Measurements from ENCODE around the gene PARD3.

The PARD3 gene

DNA sequence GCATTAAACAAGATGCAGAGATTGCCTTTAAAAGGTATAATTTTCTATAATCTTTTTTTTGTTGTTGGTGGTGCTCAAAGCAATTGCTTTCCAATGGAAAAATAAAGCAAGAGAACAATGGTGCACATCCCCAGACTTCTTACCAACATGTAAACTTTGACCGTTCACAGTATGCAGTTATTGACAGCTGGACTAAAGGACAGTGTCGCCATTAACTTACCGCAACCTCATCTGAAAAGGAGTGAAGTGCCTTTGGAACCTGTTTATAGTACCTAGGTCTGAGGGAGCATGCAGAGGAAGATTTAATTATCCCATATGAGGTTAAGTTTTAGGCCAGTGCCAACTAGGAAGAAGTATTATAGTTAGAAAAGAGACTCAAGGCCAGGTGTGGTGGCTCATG lies 654.5 kb downstream of the PARD3 start:
- DNase-seq (ENCODE audit: low read depth in 3 of 3), result no peak

DNA sequence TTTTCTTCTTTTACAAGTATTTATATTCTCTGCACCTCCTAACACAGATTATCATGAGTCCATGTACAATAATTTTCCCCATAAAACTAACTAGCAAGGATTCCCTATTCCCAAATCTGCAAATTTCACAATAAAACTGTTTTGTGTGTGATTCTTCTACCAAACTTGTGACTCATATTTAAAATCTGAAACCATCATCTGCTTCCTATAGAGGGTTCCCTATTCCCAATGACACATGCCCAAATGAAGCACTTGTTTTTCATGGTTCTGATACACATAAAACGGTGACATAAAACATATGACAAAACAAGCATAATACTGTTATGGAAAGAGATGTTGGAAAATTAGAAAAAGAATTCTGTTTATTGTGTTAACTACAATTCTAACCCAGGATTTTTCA lies 657.6 kb downstream of the PARD3 start:
- DNase-seq (ENCODE audit: low read depth in 3 of 3), result no peak

DNA sequence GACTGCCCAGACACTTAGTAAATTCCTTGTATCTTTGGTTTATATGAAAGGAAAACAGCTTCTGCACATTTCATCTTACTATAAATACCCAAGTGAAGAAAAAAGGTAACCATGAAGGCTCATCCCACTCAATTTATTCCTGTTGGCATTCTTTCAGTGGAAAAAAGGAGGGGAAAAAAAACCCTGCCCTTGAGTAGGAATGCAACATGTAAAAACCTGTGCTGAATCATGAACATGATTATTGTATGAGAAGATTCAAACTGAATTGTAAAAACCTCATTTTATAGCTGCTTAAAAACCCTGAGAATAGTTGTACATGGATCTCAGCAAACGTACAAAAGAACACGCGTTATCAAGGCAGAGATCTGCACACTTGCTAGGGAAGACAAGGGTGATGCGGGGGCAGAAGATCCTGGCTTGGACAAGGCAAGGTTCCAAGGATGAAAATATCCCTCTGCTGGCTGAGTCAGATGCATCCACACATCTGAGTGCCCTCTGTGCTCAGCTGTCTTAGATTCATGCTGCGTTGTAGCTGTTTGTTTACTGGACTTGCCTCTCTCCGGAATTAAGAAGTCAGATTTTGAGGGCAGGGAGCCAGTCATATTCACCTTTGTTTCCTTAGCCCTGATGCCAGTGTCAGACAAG lies 658.2 kb downstream of the PARD3 start:
- no peak for DNase-seq (ENCODE audit: low read depth in 3 of 3)

DNA sequence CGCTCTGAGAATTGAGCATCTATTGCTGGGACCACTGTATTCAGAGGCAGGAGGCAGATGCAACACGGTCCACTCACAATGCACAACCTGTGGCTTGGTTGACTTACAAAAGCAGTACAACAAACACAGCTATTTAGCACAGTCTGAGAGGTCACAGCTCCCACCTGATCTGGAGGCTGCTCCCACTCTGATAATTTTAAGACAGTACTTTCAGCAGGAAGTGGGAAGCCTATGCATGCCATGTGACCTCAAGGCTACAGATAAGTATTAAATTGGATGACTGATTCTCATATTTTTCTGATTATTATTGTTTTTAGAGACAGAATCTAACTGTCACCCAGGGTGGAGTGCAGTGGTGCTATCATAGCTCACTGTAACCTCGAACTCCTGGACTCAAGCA lies 659.3 kb downstream of the PARD3 start:
- DNase-seq (ENCODE audit: low read depth in 3 of 3), result no peak

DNA sequence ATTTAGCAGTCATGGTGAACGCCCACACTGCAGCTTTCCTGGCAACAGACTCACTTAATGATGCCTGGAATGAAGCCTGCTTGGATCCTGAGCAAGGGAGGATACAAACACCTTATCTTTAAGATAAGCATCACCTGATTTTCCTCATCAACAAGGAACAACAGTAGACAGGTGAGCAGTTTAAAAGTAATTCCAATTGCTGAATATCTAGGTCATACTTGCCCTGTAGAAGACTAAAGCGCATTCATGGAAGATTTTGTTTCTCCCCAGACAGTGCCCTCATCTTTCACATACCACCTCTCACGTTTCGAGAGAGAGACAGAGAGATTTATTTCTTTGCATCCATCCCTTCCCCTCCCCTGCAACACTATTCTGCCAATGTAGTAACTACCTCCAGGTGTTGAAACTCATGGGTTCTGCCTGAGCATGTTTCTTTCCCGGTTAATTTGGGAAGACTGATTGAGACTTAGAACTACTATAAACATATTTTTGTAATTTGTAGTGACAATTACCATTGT lies 660.7 kb downstream of the PARD3 start:
- DNase-seq (ENCODE audit: low read depth in 3 of 3), result no peak

DNA sequence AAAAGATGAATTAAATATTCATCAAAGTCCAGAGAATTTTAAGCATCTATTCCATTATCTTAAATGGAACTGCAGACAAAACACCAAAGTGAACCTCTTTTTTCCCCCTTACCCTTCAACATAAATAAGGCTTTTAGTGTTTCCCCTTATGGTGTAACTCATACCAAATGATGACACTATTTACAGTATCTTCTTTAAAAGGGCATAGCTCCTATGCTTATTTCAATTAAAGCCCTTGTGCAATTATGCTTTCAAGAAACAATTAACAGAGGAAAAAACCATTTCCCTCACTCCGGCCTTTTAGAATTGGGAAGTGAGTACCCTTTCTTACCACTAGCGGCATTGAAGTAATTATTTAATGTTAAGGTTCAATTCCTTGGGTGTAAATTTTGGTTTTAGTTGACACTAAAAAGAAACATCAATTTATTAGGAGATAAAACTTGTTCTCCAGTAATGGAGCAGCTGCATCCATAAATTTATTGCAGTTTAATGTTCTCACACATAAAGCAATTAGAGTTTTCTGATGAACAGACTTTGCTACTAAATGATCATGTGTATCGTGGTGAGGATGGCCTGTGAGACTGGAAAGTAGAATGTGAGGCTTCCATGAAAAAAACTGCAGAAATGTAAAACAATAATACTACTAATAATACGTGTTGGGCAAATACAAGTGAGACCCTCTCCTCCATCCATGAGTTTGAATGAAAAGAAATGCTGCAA lies 661.3 kb downstream of the PARD3 start:
- no peak for DNase-seq (ENCODE audit: low read depth in 3 of 3)

DNA sequence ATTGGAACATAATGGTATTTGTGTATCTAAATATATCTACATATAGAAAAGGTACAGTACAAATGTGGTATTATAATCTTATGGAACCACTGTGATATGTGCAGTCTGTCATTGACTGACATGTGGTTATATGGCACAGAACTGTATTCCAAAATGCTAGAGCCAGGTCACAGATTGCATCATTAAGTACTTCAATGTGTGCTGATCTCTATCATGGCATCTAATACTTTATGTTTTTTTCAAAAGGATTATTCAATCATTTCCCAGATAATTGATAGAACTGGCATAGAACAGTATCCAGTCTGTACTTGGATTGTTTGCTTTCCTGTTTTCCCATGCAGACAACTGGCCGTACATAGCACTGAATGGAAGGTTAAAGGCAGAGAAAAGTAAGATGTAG lies 662.7 kb downstream of the PARD3 start:
- DNase-seq (ENCODE audit: low read depth in 3 of 3), result no peak

DNA sequence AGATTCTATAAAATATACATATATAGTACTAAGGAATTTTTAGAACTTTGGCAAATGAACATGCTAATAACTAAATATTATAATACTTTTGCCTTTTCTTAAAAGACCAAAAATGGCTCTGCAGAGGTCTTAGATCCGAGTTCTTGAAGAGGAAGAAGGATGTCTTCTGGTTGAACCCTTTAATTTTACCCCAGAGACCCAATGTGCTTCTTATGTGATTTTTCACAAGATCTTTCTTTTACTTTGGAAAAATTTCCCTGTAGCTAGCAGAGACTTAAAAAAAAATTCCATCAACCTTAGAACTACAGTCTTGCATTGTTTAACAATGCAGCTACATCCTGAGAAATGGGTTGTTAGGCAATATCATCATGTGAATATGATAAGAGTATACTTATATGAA lies 663.2 kb downstream of the PARD3 start:
- DNase-seq (ENCODE audit: low read depth in 3 of 3), result no peak

DNA sequence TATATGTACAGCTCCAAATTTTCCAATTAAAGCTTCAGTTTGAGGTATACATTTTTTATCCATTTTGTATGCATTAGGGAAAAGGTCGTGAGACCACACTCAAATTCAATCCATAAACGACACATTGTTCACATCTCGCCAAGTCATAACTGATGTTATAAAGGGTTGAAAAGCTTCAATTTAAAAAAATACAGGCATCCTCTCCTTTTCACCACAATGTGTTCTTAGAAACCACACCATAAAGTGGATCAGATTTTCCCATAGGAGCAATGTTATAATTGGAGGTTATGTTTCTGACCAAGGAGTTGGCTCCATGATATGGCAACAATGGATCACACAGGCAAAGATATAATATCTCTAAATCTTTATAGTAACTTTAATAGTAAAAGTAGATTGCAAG lies 663.6 kb downstream of the PARD3 start:
- no peak for DNase-seq (ENCODE audit: low read depth in 3 of 3)

DNA sequence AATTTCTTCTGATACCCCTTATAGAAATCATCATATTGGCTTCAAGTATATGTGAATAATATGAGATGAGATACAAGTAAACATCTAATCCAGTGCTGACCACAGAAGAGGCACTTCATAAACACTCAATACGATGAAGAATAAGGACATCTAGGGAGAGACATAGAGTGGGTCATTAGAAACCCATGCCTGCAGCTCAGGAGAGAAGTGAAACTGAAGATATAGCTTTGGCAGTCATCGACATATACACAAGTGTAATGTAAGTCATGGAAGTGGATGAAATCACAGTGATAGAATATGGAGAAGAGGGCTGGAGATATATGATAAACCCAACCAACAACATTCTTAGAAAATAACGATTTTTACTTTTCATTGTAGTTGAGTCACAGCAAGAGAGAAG lies 665.0 kb downstream of the PARD3 start:
- DNase-seq (ENCODE audit: low read depth in 3 of 3), result no peak

DNA sequence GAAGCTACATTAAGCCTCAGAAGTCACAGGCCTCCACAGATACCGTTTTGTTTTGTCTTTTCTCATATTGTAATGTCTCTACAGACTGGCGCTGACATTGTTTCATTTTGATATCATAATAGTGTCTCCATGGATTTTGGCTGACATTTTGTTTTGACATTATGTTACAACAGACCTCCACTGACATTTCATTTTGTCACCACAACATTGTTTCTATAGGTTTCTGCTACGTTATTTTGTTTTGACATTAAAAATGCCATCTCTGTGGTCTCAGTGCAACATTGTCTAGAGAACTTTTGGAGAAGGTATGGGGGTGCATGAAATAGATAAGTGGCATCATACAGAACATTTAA lies 666.8 kb downstream of the PARD3 start:
- no peak for DNase-seq (ENCODE audit: low read depth in 3 of 3)

DNA sequence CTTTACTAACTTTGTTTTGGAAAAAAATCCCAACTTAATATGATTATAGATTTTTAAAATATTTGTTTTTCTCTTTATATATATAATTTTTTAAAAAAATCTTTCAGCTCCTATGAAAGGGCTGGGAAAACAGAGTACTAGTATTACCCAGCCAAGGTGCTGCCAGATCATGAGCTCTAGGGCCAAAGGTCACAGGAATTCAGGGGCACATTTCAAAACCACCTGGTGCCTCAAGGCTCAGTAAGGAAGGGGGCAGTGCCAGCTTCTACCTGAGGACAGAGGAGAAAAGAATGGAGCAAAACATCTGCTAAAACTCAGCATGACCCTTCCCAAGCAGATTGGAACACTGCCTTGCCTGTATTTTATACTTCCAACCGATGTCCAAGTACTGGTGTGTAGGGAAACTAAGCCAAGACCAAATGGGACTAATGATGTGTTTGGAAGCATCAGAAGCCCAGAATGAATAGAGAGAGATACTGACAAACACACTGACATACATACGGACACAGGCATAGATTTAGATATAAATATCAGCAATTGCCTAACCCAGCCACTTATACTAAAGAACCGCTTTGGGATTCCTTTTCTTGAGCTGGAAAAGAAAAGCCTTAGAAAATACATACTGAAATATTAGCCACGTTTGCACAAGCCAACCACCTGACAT lies 667.3 kb downstream of the PARD3 start:
- DNase-seq (ENCODE audit: low read depth in 3 of 3), result no peak

DNA sequence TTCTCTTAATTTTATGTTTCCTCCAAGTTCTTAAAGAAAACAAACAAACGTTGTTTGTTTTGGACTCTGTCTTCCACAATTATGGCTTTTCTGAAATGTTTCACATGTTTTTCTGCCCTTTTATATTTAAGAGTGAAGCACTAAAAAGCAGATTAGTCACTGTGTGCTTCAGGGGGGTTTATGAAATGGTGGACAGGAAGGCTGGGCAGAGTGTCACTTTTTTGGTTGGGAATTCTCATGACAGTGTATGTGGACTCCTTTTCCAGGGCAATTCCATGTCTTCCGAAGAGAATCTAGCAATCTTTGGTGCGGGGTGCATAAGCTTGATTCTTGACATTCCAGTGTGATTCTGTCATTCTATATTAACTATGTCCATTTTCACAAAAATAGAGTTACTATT lies 669.4 kb downstream of the PARD3 start:
- DNase-seq (ENCODE audit: low read depth in 3 of 3), result no peak

DNA sequence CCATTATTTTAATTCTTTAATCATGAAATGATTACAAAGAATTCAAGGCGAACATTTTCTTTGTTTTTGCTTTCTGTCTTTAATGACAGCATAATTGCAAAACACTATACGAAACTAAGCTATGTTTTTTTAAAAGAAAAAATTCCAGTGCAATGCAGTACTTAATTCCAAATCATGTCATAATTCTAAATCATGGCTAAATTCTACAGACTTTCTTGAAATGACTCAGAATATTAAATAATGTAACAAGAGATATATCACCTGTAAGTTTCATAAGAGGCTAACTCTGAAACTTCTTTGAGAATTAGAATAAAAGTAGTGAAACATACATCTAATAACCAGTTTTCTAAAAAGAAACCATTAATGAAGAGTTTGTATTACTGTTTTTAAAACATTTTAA lies 671.6 kb downstream of the PARD3 start:
- no peak for DNase-seq (ENCODE audit: low read depth in 3 of 3)

DNA sequence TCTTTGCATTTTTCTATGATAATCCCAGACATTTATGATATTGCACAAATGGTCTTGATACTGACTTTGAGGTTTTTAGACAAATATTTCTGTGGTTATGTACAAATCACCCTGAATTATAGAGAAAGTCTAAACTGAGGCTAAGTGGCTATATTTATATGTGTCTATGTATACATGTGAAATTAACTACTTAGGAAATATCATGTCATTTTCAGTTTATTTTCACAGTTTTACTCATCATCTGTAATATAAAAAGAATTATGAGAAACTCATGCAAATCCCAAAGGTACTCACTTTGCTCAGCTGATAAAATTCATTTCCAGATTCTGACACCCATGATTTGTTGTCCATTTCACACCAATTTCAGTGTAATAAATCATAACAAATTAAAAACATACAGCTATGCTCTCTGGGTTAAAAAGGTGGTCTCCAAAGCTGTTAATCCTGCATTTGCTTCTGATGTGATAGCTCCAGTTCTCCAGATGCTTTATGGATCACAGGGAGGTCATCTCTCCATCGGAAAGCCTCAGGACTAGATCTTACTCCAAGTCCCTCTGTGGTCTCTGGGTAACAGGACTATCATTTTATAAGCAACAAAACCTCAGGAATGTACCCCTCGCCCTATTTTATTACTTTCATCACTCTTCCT lies 673.9 kb downstream of the PARD3 start:
- no peak for DNase-seq (ENCODE audit: low read depth in 3 of 3)

DNA sequence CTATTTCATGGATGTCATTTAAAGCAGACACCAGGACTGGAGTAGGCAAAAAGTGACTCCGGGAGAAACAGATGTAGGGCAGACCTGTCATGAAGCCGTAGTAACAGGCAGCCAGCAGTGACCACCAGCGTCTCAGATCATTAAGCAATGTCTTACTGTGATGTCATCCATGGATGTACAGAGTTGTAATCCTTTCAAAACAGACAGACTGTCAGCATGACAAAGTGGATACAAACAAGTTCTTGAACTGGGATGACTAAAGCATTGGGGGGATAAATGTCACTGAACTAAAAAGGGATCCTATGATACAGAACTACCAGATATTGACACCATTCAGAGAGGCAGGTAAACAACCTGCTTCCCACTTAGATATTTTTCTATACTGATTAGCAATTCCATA lies 675.5 kb downstream of the PARD3 start:
- DNase-seq (ENCODE audit: low read depth in 3 of 3), result no peak

DNA sequence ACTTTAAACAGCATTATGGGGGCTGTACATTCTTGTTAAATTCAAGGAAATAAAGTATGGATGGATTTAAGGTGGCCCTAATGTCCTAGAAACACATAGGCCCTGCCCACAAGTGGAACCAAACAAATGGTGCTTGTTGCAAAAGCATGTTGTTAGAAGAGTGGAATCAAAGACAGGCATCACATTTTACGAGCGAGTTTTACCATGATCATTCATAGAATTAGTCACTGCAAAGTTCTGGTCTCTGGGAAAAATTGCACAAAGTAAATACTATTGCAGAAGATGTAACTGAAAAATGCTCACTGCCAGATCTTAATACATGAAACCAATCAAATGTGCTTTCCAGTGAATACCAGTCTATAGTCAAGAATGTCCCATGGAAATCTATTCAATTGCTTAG lies 677.1 kb downstream of the PARD3 start:
- no peak for DNase-seq (ENCODE audit: low read depth in 3 of 3)

DNA sequence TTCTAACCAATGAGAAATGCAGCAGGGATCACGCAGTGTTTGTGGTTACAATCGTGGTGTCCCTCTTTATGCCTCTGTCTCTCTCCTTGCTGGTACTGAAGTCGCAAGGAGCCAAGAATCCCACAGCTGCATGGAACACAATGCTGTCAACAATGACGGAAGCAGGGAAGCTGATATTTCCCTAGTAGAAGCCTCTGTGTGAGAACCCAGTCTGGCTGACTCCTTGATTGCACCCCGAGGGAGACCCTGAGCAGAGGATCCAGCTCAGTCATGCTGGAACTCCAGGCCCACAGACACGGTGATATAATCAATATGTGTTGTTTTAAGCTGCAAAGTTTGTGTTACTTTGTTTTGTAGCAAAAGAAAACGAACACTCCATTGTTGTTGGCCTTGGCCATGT lies 677.9 kb downstream of the PARD3 start:
- no peak for DNase-seq (ENCODE audit: low read depth in 3 of 3)

DNA sequence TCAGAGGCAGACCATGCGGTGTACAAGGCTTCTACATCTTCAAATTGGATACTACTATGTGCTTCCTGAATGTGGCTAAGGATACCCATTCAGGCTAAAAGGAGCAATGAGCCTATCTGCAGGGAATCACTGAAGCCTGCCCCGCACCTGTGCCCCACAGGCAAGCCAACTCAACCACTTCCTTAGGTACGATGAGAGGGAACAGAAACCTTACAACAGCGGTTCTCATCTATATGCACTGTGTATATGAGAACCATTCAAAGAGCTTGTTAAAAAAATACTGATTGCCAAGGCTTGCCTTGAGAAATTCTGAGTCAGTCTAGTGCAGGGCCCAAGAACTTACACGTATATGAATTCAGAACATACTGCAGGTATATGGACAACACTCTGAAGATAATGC lies 679.6 kb downstream of the PARD3 start:
- no peak for DNase-seq (ENCODE audit: low read depth in 3 of 3)

DNA sequence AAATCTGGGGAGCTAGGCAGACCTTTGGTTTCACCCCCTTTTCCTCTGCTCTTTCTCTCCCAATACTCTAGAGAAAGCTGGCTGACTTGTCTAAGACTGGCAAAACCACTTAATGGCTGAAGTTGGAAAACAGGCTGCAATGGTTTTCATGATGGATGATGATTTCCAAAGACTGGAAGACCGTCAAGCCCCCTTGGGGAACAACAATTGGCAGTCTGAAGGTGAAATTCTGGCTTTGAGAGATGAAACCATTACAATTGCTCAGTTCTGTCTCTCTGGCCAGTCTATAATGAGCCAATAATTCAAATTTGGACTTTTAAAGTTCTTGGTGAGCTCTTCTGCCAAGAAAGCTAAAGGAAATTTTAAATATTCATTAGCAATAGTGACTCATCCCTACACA lies 680.5 kb downstream of the PARD3 start:
- no peak for DNase-seq (ENCODE audit: low read depth in 3 of 3)

DNA sequence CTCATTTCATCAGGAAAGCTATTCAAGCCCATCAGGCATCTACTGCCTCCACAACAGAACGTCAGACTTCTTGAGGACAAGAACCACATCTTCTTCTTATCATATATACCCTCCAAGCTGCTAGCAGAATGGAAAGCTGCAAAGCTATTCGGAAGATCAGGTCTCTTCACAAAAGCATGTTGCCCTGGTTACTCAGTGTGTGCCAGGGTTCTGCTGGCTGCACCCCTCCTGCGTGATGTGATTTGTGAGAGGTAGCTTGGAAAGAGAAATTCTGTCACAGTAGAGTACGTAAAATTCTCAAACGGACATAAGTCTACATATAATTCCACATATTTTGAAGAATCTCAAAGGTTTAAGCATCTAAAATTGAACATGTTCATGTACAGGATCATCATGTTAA lies 681.7 kb downstream of the PARD3 start:
- no peak for DNase-seq (ENCODE audit: low read depth in 3 of 3)

DNA sequence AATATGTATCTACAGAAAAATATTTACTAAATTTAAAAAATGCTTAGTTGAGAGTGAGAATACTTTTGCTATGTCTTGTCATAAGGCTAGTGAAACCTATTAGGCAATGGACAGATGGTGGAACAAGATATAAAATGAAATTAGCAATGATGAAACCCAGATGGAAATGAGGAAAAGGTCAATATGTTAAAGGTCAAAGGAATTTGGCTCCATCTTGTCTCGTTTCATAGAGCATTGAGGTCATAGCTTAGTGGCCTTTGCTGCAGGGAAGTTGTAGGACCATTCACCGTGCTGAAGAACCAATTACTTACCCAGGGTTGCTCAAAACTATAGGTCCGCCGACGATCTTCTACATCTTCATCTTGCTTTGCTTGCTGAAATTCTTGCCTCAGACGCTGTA lies 683.9 kb downstream of the PARD3 start:
- no peak for DNase-seq (ENCODE audit: low read depth in 3 of 3)

DNA sequence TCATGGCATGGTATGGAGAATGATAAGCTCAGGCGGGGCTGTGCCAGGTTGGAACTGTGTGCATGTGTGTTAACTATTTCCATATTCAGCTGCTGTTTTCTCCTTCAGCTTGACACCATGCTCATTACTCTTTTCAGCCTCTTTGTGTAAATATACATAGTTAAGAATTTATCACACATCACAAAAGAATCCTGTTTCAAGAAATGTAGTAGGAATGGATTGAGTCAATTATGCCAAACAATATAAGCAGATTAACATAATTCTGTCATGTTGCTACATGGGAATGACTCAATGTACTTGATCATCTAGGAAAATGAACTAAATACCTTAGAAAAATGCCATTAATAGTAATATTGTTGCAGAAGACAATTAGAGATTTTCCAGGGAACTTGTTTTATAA lies 687.4 kb downstream of the PARD3 start:
- no peak for DNase-seq (ENCODE audit: low read depth in 3 of 3)

Measured in stimulated activated CD4-positive, alpha-beta T cell treated with anti-CD3 and anti-CD28 coated beads, TNF-alpha, amount 100 ng/mL, for 48 hours (primary cell).